Hepatocyte (in vitro differentiated cells): ENCODE data around the gene ATP5PD.

ENCODE experiments used
- EZH2 ChIP-seq: fragments of 200-600 bp; sonication (generic); IDR thresholded peaks from 2 replicates; pipeline ENCODE4 v1.6.1; 2016; ENCODE audit warnings: antibody characterized with exemption, mild to moderate bottlenecking, borderline replicate concordance
- TF ChIP-seq, protein P1 (sequence below): fragments of 200-600 bp; sonication (generic); IDR thresholded peaks from 2 replicates; pipeline ENCODE4 v1.5.1; 2016; ENCODE audit warnings: antibody characterized with exemption, mild to moderate bottlenecking; ENCODE audit not compliant: poor library complexity

DNA sequence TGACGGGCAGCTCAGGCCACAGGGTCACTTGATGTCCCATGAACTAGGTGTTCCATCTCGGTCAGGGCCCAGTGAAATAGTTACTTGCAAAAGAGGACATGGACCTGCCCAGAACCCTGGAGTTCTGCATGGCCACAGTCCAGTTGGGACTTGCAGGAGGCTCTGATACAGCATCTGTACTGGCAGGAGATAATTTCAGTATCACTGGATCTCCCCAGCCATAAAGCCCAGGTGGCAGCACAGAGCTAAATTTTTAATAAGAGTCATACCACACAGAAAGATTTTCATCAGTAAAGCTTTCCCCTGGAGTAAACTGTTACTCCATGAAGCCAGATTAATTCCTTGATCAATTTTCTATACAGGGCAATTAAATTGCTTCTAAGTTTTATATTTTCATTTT, 23.0 kb upstream of the ATP5PD start:
- TF ChIP-seq, protein P1, sequence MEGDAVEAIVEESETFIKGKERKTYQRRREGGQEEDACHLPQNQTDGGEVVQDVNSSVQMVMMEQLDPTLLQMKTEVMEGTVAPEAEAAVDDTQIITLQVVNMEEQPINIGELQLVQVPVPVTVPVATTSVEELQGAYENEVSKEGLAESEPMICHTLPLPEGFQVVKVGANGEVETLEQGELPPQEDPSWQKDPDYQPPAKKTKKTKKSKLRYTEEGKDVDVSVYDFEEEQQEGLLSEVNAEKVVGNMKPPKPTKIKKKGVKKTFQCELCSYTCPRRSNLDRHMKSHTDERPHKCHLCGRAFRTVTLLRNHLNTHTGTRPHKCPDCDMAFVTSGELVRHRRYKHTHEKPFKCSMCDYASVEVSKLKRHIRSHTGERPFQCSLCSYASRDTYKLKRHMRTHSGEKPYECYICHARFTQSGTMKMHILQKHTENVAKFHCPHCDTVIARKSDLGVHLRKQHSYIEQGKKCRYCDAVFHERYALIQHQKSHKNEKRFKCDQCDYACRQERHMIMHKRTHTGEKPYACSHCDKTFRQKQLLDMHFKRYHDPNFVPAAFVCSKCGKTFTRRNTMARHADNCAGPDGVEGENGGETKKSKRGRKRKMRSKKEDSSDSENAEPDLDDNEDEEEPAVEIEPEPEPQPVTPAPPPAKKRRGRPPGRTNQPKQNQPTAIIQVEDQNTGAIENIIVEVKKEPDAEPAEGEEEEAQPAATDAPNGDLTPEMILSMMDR, result peak; percentile 32
- TF ChIP-seq EZH2, result no peak
